Left forelimb (tissue), 1 donor: ENCODE measurements around the gene ARID1A.
A peak's percentile ranks its signal among the peaks of the same experiment; 100 is the strongest.

Experiments
- DNase-seq: peaks from one replicate; pipeline ENCODE4 v3.0.0-alpha.2; 2018; ENCODE audit warnings: low spot score

ARID1A gene

DNA sequence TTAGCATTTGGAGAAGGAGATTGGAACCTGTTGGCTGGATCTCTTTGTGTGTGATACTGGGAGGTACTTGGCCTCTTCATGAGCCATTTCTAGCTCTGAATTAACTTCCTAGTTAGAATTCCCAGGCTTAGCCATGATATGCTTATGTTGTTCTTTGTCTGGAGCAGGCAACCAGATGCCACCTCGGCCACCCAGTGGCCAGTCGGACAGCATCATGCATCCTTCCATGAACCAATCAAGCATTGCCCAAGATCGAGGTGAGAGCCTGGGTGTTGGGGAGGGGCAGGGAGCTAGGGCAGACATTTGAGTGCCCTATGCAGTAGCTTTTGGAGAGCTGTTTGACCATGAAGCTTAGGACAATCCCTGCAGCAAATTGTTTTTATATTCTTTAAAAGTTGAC is 65.4 kb downstream of the ARID1A start:
- DNase-seq = no peak

GRCh38 chr1:26767714-26768113 is 71.9 kb downstream of the ARID1A start:
- no peak for DNase-seq

GRCh38 chr1:26768755-26769154 is 72.9 kb downstream of the ARID1A start:
- DNase-seq = no peak

- DNase-seq = no peak
Observed at GRCh38 chr1:26771285-26771642, 75.4 kb downstream of the ARID1A start.

- DNase-seq = no peak
Observed at GRCh38 chr1:26771643-26772321, 76.0 kb downstream of the ARID1A start.

- DNase-seq = no peak
Observed at GRCh38 chr1:26772687-26773086, 76.9 kb downstream of the ARID1A start.

GRCh38 chr1:26774462-26774861 is 78.6 kb downstream of the ARID1A start:
- DNase-seq = no peak

DNA sequence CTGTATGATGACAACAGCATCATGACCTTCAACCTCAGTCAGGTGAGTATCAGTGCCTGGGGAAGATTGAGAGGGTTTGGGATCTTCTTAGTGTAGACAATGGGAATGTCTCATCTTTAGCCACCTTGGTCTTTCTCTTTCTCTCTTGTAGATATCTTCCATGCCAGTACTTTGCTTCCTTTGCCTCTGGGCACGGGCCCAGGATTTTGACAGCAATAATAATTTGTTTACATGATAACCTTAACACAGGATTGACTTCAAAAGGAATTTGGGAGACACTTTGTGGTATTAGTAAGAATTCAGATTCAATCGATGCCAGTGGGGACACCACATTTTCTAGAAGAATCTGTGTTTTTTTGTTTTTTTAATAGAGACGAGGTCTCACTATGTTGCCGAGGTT is 79.9 kb downstream of the ARID1A start:
- no peak for DNase-seq

DNA sequence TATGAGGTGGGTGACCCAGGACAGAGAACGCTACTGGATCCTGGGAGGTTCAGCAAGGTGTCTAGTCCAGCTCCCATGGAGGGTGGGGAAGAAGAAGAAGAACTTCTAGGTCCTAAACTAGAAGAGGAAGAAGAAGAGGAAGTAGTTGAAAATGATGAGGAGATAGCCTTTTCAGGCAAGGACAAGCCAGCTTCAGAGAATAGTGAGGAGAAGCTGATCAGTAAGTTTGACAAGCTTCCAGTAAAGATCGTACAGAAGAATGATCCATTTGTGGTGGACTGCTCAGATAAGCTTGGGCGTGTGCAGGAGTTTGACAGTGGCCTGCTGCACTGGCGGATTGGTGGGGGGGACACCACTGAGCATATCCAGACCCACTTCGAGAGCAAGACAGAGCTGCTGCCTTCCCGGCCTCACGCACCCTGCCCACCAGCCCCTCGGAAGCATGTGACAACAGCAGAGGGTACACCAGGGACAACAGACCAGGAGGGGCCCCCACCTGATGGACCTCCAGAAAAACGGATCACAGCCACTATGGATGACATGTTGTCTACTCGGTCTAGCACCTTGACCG is 83.4 kb downstream of the ARID1A start:
- no peak for DNase-seq

DNA sequence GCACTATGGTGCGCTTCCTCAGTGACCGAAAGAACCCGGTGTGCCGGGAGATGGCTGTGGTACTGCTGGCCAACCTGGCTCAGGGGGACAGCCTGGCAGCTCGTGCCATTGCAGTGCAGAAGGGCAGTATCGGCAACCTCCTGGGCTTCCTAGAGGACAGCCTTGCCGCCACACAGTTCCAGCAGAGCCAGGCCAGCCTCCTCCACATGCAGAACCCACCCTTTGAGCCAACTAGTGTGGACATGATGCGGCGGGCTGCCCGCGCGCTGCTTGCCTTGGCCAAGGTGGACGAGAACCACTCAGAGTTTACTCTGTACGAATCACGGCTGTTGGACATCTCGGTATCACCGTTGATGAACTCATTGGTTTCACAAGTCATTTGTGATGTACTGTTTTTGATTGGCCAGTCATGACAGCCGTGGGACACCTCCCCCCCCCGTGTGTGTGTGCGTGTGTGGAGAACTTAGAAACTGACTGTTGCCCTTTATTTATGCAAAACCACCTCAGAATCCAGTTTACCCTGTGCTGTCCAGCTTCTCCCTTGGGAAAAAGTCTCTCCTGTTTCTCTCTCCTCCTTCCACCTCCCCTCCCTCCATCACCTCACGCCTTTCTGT is 84.6 kb downstream of the ARID1A start:
- no peak for DNase-seq

DNA sequence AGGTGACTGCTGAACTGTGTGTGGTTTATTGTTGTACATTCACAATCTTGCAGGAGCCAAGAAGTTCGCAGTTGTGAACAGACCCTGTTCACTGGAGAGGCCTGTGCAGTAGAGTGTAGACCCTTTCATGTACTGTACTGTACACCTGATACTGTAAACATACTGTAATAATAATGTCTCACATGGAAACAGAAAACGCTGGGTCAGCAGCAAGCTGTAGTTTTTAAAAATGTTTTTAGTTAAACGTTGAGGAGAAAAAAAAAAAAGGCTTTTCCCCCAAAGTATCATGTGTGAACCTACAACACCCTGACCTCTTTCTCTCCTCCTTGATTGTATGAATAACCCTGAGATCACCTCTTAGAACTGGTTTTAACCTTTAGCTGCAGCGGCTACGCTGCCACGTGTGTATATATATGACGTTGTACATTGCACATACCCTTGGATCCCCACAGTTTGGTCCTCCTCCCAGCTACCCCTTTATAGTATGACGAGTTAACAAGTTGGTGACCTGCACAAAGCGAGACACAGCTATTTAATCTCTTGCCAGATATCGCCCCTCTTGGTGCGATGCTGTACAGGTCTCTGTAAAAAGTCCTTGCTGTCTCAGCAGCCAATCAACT is 85.5 kb downstream of the ARID1A start:
- no peak for DNase-seq

GRCh38 chr1:26782521-26783212 is 86.9 kb downstream of the ARID1A start:
- DNase-seq = no peak

- no peak for DNase-seq
Observed at GRCh38 chr1:26783646-26784022, 87.8 kb downstream of the ARID1A start.

GRCh38 chr1:26784023-26784871 is 88.4 kb downstream of the ARID1A start:
- no peak for DNase-seq

GRCh38 chr1:26784886-26785285 is 89.1 kb downstream of the ARID1A start:
- no peak for DNase-seq

DNA sequence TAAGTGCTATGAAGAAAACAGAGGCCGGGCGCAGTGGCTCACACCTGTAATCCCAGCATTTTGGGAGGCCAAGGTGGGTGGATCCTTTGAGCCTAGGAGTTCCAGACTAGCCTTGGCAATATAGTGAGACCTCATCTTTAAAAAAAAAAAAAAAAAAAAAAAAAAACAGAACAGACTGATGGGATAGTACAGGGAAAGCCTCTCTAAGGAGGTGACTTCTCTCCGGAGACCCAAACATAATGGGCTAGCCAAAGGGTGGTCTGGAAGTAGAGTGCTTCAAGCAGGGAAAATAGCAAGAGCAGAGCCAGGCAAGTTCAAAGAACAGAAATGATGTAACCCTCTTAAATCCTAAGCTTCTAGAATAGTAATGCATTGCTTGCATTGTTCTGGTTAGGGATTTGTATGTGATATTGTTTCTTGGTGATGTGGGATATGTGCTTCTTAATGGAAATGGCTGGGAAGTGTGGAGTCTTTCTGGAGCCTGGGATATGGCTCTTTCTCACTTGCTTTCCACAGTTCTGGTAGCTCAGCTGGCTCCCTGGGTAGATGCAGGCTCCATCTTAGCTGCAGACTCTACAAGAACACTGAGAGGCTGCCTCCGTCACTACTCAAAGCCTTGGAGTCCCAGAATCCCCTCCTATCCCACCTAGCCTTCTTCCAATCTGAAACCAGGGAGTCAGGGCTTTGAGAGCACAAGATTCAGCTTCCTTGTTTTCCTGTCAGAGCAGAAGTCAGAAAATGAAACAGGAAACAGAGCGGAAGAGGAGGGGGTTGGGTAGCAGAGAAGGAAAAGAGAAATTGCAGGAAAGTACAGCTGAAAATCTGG is 90.0 kb downstream of the ARID1A start:
- no peak for DNase-seq

DNA sequence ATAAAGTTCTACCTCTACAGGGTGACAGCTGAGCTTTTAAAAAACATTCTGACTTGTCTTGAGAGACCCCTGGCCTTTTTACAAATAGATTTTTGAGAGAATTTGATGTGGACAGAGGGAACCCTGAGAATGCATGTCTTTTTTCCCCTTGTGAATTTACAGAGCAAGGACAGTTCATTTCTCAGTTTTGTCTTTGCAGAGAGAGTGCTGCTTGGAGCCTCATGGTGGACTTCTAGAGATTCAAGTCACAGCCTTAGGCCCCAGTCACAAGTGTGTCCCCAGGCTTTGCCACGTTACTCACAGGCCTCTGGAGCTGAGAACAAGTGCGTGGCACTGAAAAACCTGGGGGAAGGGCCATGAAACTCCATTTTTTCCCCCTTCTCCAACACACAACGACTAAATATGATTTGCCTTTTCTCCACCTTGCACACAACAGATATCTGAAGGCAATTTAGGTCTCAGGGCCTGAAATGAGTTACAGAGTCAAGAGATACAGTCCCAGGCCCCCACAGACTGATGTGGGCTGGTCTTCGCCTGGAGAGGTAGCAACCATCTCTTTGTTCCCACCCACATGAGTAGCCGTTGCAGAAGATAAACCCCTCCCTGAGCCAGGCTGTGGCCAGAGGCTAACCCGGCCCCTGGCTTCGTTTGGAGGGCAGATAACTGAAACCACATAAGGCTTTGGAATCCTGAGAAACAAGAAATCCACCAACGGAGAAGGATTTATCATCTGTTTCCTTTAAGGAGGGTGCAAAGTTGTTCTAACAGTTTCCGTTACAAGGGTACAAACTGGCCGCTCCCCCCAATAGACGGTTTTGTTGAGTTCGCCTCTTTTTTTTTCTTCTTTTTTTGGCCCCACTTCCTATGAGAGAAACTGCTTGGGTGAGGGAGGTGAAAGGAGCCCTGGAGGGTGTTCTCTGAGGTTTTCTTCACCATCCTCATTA is 90.9 kb downstream of the ARID1A start:
- DNase-seq = peak; percentile 76

- DNase-seq = no peak
Observed at GRCh38 chr1:26787381-26787705, 91.5 kb downstream of the ARID1A start.

DNA sequence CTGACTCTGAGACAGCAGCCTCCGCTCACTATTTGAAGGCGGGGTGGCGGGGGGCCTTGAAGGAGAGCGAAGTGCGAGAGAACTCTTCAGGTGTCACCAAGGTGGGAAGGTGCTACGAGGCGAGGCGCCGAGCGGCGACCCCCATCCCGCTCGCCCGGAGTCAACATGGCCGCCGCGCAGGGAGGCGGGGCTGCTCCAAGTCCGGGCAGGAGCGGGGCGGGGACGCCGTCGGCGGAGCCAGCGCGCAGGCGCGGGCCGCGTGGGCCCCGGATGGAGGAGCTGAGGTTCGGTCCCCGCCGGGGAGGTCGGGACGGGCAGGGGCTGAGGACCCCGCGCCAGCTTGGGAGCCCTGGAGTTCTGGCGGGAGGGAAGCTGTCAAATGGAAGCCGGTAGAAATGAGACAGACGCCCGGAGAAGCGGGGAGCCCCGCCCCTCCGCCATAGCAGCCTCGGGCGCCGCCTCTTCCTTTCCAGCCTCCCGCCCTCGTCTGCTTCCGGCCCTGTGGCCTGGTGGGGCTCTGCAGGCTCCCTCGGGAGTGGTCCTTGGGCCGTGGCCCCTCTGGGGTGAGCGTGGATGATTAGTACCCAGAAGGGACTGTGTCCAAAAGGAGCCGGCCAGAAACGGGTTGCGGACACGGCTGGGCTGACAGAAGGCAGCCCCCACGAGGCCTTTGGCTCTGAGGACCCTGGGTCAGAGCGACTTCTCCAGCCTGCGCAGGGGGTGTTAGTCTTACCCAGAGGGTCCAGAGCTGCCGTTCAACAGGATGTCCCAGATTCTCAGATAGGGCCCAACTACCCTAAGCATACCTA is 92.1 kb downstream of the ARID1A start, which contains the start of gene PIGV:
Gene PIGV, plus strand, starts transcription at position 245 of the 809 bp plus-strand sequence. CDS start 2,866 bp downstream, outside the sequence.
- peak; percentile 96 for DNase-seq
